ENCODE measurements around the gene CLIC5. TPM values are rescaled to one million over a fixed set of nuclear protein-coding genes. Genes with fewer than 3 reads are reported as not detected.

CLIC5 gene
- total RNA-seq, 4 donors from 2014 or later, result 1.2 to 1.9 (median 1.4) TPM

- no peak overlapping the region for H3K4me3 ChIP-seq (ENCODE audit: low read depth, poor library complexity, severe bottlenecking)
- DNase-seq (ENCODE audit: low spot score in 2 of 2), result no peak
- TF ChIP-seq CTCF (IDR thresholded peaks at IDR 0.05) (no peak), POLR2A (IDR thresholded peaks at IDR 0.05) (no peak)
- intact Hi-C loops (cut with DNase I; ENCODE audit: low total_unique reads), result no loop called here
- 80 to 82% methylated on average over 1 of the region's 1 CpG for WGBS, 2 donors
Observed at GRCh38 chr6:45991189-45991588, 24.5 kb downstream of the CLIC5 start.

- 64 to 79% methylated on average over 1 of the region's 1 CpG for WGBS, 2 donors
- H3K4me3 ChIP-seq (ENCODE audit: low read depth, poor library complexity, severe bottlenecking), result no peak overlapping the region
- intact Hi-C loops (cut with DNase I; ENCODE audit: low total_unique reads), result no loop called here
- TF ChIP-seq POLR2A (IDR thresholded peaks at IDR 0.05) (no peak), CTCF (IDR thresholded peaks at IDR 0.05) (no peak)
- no peak for DNase-seq (ENCODE audit: low spot score in 2 of 2)
Observed at GRCh38 chr6:45990162-45990561, 25.5 kb downstream of the CLIC5 start.

GRCh38 chr6:45988635-45989034, 27.0 kb downstream of the CLIC5 start:
- no peak for DNase-seq (ENCODE audit: low spot score in 2 of 2)
- 67 to 86% methylated on average over 2 of the region's 2 CpGs for WGBS, 2 donors
- intact Hi-C loops (cut with DNase I; ENCODE audit: low total_unique reads), result no loop called here
- TF ChIP-seq CTCF (IDR thresholded peaks at IDR 0.05) (no peak), POLR2A (IDR thresholded peaks at IDR 0.05) (no peak)
- no peak overlapping the region for H3K4me3 ChIP-seq (ENCODE audit: low read depth, poor library complexity, severe bottlenecking)

GRCh38 chr6:45987856-45988255, 27.8 kb downstream of the CLIC5 start:
- WGBS, 2 donors, result 59 to 63% methylated on average over 1 of the region's 1 CpG
- intact Hi-C loops (cut with DNase I; ENCODE audit: low total_unique reads), result no loop called here
- no peak for TF ChIP-seq CTCF (IDR thresholded peaks at IDR 0.05)
- no peak for TF ChIP-seq POLR2A (IDR thresholded peaks at IDR 0.05)
- DNase-seq (ENCODE audit: low spot score in 2 of 2), result no peak
- H3K4me3 ChIP-seq (ENCODE audit: low read depth, poor library complexity, severe bottlenecking), result no peak overlapping the region

- no peak for TF ChIP-seq CTCF (IDR thresholded peaks at IDR 0.05)
- TF ChIP-seq POLR2A (IDR thresholded peaks at IDR 0.05), result no peak
- intact Hi-C loops (cut with DNase I; ENCODE audit: low total_unique reads), result no loop called here
- H3K4me3 ChIP-seq (ENCODE audit: low read depth, poor library complexity, severe bottlenecking), result no peak overlapping the region
- DNase-seq (ENCODE audit: low spot score in 2 of 2), result no peak
Observed at GRCh38 chr6:45986746-45987274, 28.9 kb downstream of the CLIC5 start.

GRCh38 chr6:45984788-45985425, 30.8 kb downstream of the CLIC5 start:
- H3K4me3 ChIP-seq (ENCODE audit: low read depth, poor library complexity, severe bottlenecking), result no peak overlapping the region
- DNase-seq (ENCODE audit: low spot score in 2 of 2), result no peak
- WGBS, 2 donors, result 91 to 96% methylated on average over 5 of the region's 5 CpGs
- TF ChIP-seq POLR2A (IDR thresholded peaks at IDR 0.05), result no peak
- TF ChIP-seq CTCF (IDR thresholded peaks at IDR 0.05), result no peak
- intact Hi-C loops (cut with DNase I; ENCODE audit: low total_unique reads), result no loop called here
